K562 (cell line): ENCODE data around the gene PTK7. TPM values are rescaled to one million over a fixed set of nuclear protein-coding genes. Genes with fewer than 3 reads are reported as not detected.

Source experiments
- ATAC-seq: fragments of 200-7000 bp; cut with Tn5 transposase; 3 replicates; pipeline ENCODE4 v1.9.1; 2020; ENCODE audit warnings: moderate library complexity
- BruUV-seq: library from RNA; stranded (reverse); fragments of 400-500 nt; replicated peaks from 2 replicates; lab custom pipeline; 2021; lab: Mats Ljungman, UMichigan
- CTCF ChIA-PET: fragments of 300-600 bp; formaldehyde crosslinking; extraction: SDS; loops from one replicate; lab custom pipeline; 2021; ENCODE audit warnings: low intra/inter-chr PET ratio; lab: Yijun Ruan, JAX
- POLR2A ChIA-PET: fragments of 300-600, 350-650 bp; sonication (Branson Sonifier 250); formaldehyde crosslinking; extraction: SDS; loops from one replicate; lab custom pipeline; 2021; ENCODE audit warnings: antibody characterized with exemption, inconsistent platforms; lab: Yijun Ruan, JAX
- DNase-seq, 4 experiments: peaks; one replicate each; pipeline versions ENCODE4 v3.0.0 to v3.0.0-alpha.2; 2011 to 2018; ENCODE audit warnings: low spot score in 3 of 4, mixed read lengths in 3 of 4; ENCODE audit errors: extremely low read depth in 1 of 4
- FAIRE-seq: peaks from 2 replicates; lab custom pipeline; 2011; peaks lifted over from hg19 to GRCh38; lab: Jason Lieb, UNC
- H2AFZ ChIP-seq: 2 replicates; pipeline ENCODE4 v1.6.0; 2011; ENCODE audit warnings: low read depth, low read length, control low read depth, inconsistent platforms
- H3K27ac ChIP-seq: fragments of 200-600 bp; 3 replicates; pipeline ENCODE4 v1.8.0; 2011; ENCODE audit warnings: low read depth, mild to moderate bottlenecking, control low read depth, inconsistent platforms, low read length, moderate library complexity, mixed read lengths; ENCODE audit errors: extremely low read depth
- H3K27me3 ChIP-seq, 2 experiments: fragments of 300-600 bp in 1 of 2; 2 replicates in 1 of 2; 3 replicates in 1 of 2; pipeline versions ENCODE4 v1.6.0 to v1.8.0; 2011; ENCODE audit warnings: inconsistent platforms in 2 of 2, low read length in 2 of 2, mild to moderate bottlenecking in 1 of 2, mixed read lengths in 1 of 2, moderate library complexity in 1 of 2; ENCODE audit not compliant: control insufficient read depth in 2 of 2, insufficient read depth in 2 of 2
- H3K36me3 ChIP-seq: fragments of 300-600 bp; 3 replicates; pipeline ENCODE4 v1.8.0; 2011; ENCODE audit warnings: mild to moderate bottlenecking, low read length, inconsistent platforms; ENCODE audit not compliant: control insufficient read depth, insufficient read depth
- H3K4me1 ChIP-seq, 2 experiments: fragments of 200-600 bp in 1 of 2; replicated peaks in 1 of 2; 2 replicates in 1 of 2; 3 replicates in 1 of 2; pipeline versions ENCODE4 v1.5.1 to v1.8.0; 2011; ENCODE audit warnings: inconsistent platforms in 2 of 2, low read length in 2 of 2, mild to moderate bottlenecking in 1 of 2, mixed read lengths in 1 of 2, moderate library complexity in 1 of 2; ENCODE audit not compliant: control insufficient read depth in 2 of 2, insufficient read depth in 2 of 2
- H3K4me2 ChIP-seq: 2 replicates; pipeline ENCODE4 v1.6.1; 2011; ENCODE audit warnings: low read length, control low read depth, inconsistent platforms, mixed read lengths; ENCODE audit not compliant: insufficient read depth
- H3K4me3 ChIP-seq: fragments of 200-600 bp; sonication (generic), shearing (Covaris generic); 2 replicates; pipeline ENCODE4 v1.5.1; 2016; ENCODE audit warnings: control low read depth, inconsistent platforms
- H3K79me2 ChIP-seq: fragments of 200-600 bp; 3 replicates; pipeline ENCODE4 v1.8.0; 2011; ENCODE audit warnings: low read length, inconsistent platforms; ENCODE audit not compliant: control insufficient read depth, insufficient read depth
- H3K9ac ChIP-seq, 2 experiments: 2 replicates each; pipeline versions ENCODE4 v1.6.0 to v1.6.1; 2011; ENCODE audit warnings: low read depth in 2 of 2, low read length in 2 of 2, control low read depth in 1 of 2, inconsistent platforms in 1 of 2, mild to moderate bottlenecking in 1 of 2, mixed read lengths in 1 of 2; ENCODE audit not compliant: insufficient read depth in 1 of 2
- H3K9me1 ChIP-seq: one replicate; pipeline ENCODE4 v1.6.0; 2011; ENCODE audit warnings: inconsistent platforms, mild to moderate bottlenecking, low read length, moderate library complexity; ENCODE audit not compliant: control insufficient read depth, insufficient read depth
- H3K9me3 ChIP-seq: replicated peaks from 2 replicates; pipeline ENCODE4 v1.5.1; 2011; ENCODE audit warnings: low read depth, low read length, inconsistent platforms; ENCODE audit not compliant: control insufficient read depth, insufficient read depth
- H4K20me1 ChIP-seq: replicated peaks from 2 replicates; pipeline ENCODE4 v1.6.1; 2011; ENCODE audit warnings: low read length, inconsistent platforms, mixed read lengths; ENCODE audit not compliant: control insufficient read depth, insufficient read depth
- BHLHE40 ChIP-seq: IDR thresholded peaks from 2 replicates; pipeline ENCODE4 v1.6.1; 2011; ENCODE audit warnings: low read length, improper control_type of control experiment
- C11orf30 ChIP-seq: fragments of 450-650 bp; IDR thresholded peaks from 2 replicates; pipeline ENCODE4 v1.6.1; 2016; ENCODE audit warnings: low read depth, mild to moderate bottlenecking
- NFIC ChIP-seq: fragments of 450-650 bp; IDR thresholded peaks from 2 replicates; pipeline ENCODE4 v1.6.1; 2017; ENCODE audit warnings: mild to moderate bottlenecking, inconsistent platforms
- NFYB ChIP-seq: IDR thresholded peaks from 2 replicates; pipeline ENCODE4 v1.6.1; 2011; ENCODE audit warnings: mild to moderate bottlenecking, moderate library complexity; ENCODE audit not compliant: insufficient read length; ENCODE audit errors: extremely low read depth
- RBFOX2 ChIP-seq: fragments of 200-400 bp; formaldehyde crosslinking; IDR thresholded peaks from 2 replicates; pipeline ENCODE4 v1.6.1; 2017; ENCODE audit warnings: low read depth, mild to moderate bottlenecking, low read length, moderate library complexity
- WGBS: fragments of 100-300 bp; shearing (Covaris generic); methylation state at CpG from one replicate; pipeline ENCODE4 v1.1.6; 2016; ENCODE audit warnings: low coverage, mixed read lengths; ENCODE audit not compliant: insufficient coverage; ENCODE audit errors: missing lambda C conversion rate; 5-methylcytosine and 5-hydroxymethylcytosine counted together
- in situ Hi-C: fragments of 300-500 bp; cut with MboI; formaldehyde crosslinking; loops from 4 replicates; pipeline ENCODE4 v1.15.0; 2018; ENCODE audit warnings: inconsistent platforms, mixed read lengths
- intact Hi-C: fragments of 100-400 bp; cut with micrococcal nuclease; formaldehyde crosslinking; loops from 2 replicates; pipeline ENCODE4 v1.14.2; 2022
- polyA plus RNA-seq, 8 experiments: library from polyadenylated mRNA; depleted of rRNA in 4 of 8; stranded (reverse) in 5 of 8; unstranded in 3 of 8; fragments of >200 nt; fragmentation: Nextera tagmentation in 2 of 8; fragmentation: Illumina TruSeq in 1 of 8; extraction: Ambion mirVana in 2 of 8; extraction: Trizol in 1 of 8; gene quantifications; 2 replicates each; pipeline versions ENCODE4 v1.2.1 to v1.2.3, GENCODE V29; 2011 to 2014; ENCODE audit warnings: inconsistent platforms in 1 of 8, missing spikeins in 1 of 8
- total RNA-seq, 7 experiments: library from RNA; depleted of rRNA in 6 of 7; stranded (reverse); fragments of >200 nt in 6 of 7; fragmentation: Illumina TruSeq in 2 of 7; extraction: Trizol in 2 of 7; gene quantifications; 2 replicates each; pipeline versions ENCODE4 v1.2.1 to v1.2.3, GENCODE V29; 2011 to 2021; ENCODE audit warnings: low replicate concordance in 1 of 7
- TF ChIP-seq, protein P1 (sequence below): fragments of 450-650 bp; formaldehyde crosslinking; IDR thresholded peaks from 2 replicates; pipeline ENCODE4 v1.4.0; 2022; ENCODE audit warnings: missing genetic modification characterization
- TF ChIP-seq, protein P2 (sequence below): fragments of 450-650 bp; formaldehyde crosslinking; IDR thresholded peaks from 2 replicates; pipeline ENCODE4 v1.4.0; 2020; ENCODE audit warnings: mild to moderate bottlenecking, moderate library complexity

Gene PTK7
- total and polyA plus RNA-seq, 9 of the 15 experiments (the other 6 are each of a cell fraction or from before 2014, with no cell fraction given): 0.20 to 6.8 (median 4.2) TPM

DNA sequence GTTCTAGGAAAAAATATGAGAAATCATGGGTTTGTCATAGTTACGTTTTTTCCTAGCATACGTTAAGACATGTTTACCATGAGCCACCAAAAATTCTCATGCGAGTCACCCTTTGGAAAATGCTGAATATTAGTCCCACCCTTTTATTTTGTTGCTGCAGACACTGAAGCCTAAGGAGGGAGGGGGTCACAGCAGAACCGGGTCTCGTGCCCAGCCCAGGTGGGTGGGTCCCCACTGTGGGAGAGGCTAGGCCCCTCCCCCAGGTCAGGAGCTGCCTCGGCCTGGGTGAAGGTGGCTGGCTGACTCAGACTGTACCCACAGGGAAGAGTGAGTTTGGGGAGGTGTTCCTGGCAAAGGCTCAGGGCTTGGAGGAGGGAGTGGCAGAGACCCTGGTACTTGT is 68.8 kb downstream of the PTK7 start:
- peak in 2 of 4 experiments; percentile 55 to 60 for DNase-seq
- intact Hi-C loops: loop anchor here (5.0 kb wide), 1 partner anchor 187 kb away; no protein-coding TSS in a partner anchor

More for the DNA sequence above, 68.8 kb downstream of the PTK7 start:
- no peak for ATAC-seq
- Histone ChIP-seq H3K4me2 (no peak overlapping the region), H3K27me3 (no peaks in the 10 kb centered on the region; a peak in 1 of 5 replicates), H3K4me3 (no peak overlapping the region), H4K20me1 (no peaks in the 10 kb centered on the region), H3K36me3 (no peaks in the 10 kb centered on the region), H3K79me2 (no peaks in the 10 kb centered on the region), H3K4me1 (peaks cover 5 to 21% of the 10 kb centered on the region in 2 experiments; a peak in 4 of 5 replicates), H3K27ac (no peak overlapping the region), H3K9me3 (no peaks in the 10 kb centered on the region), H2AFZ (no peak overlapping the region), H3K9ac (peak overlapping the region in 1 of 2 experiments; percentile 80; a peak in 2 of 4 replicates), H3K9me1 (no peaks in the 10 kb centered on the region)
- FAIRE-seq: no peak
- ChIA-PET CTCF (interaction anchor here (0.6 kb wide), 1 partner anchor 477 kb away, joined by 3 read pairs; no protein-coding TSS in a partner anchor), POLR2A (interaction anchor here (0.6 to 2.4 kb wide), 5 partner anchors 11 to 128 kb away, joined by 3 to 10 read pairs (median 3); partner anchors contain the start of genes KLC4 and MRPL2)
- TF ChIP-seq, protein P1, sequence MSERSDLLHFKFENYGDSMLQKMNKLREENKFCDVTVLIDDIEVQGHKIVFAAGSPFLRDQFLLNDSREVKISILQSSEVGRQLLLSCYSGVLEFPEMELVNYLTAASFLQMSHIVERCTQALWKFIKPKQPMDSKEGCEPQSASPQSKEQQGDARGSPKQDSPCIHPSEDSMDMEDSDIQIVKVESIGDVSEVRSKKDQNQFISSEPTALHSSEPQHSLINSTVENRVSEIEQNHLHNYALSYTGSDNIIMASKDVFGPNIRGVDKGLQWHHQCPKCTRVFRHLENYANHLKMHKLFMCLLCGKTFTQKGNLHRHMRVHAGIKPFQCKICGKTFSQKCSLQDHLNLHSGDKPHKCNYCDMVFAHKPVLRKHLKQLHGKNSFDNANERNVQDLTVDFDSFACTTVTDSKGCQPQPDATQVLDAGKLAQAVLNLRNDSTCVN (CRISPR knock-in tag): no peak
- TF ChIP-seq NFIC: no peak
- no peak for TF ChIP-seq RBFOX2
- TF ChIP-seq BHLHE40: peak; percentile 33; the same call in 1 of the 2 replicates
- TF ChIP-seq C11orf30: no peak
- TF ChIP-seq NFYB: no peak
- TF ChIP-seq, protein P2, sequence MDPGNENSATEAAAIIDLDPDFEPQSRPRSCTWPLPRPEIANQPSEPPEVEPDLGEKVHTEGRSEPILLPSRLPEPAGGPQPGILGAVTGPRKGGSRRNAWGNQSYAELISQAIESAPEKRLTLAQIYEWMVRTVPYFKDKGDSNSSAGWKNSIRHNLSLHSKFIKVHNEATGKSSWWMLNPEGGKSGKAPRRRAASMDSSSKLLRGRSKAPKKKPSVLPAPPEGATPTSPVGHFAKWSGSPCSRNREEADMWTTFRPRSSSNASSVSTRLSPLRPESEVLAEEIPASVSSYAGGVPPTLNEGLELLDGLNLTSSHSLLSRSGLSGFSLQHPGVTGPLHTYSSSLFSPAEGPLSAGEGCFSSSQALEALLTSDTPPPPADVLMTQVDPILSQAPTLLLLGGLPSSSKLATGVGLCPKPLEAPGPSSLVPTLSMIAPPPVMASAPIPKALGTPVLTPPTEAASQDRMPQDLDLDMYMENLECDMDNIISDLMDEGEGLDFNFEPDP (CRISPR knock-in tag): no peak
- in situ Hi-C loops: loop anchor here (5.0 kb wide), 1 partner anchor 238 kb away; no protein-coding TSS in a partner anchor
- WGBS: 51% methylated on average over 6 of the region's 6 CpGs
- no TSS peak for BruUV-seq
